Measurements from ENCODE around the gene LSAMP.

The LSAMP gene

GRCh38 chr3:116298151-116298550 is 147.1 kb downstream of the LSAMP start:
- no peak for DNase-seq (ENCODE audit: low read depth in 2 of 3, low spot score in 1 of 3)

DNA sequence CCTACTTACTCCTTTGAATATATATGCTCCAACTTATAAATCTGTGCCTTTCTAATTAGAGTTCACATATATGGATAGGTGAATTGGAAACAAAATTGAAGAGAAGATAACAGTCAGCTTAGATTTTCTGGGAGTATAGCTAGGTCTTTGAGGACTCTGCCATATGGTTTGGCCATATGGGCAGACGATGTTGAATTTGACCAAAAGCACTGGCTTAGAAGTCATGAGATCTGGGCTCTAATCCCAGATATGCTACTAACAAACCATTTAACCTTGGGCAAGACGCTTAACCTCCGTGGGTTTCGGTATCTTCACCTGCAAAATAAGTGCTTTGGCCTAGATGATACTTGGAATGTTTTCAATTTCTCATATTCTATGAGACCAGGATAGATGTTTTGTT is 154.1 kb downstream of the LSAMP start:
- no peak for DNase-seq (ENCODE audit: low read depth in 2 of 3, low spot score in 1 of 3)

DNA sequence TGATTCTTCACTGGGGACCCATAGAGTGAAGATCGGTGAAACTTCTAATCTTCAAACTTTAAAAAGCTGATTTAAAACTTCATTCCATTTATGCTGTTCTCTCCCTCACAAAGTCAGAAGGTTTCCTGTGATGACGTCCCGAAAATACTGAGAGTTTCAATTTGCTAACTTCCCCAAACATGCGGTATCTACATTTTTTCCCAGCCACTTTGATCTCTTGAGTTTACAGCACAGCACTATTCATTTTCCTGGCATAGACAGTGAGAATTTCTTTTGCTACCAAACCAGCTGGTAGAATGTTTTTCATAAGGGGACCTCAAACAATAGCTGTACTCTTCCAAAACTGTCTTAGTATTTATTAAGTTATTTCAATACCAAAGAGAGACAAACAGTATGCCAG is 156.8 kb downstream of the LSAMP start:
- no peak for DNase-seq (ENCODE audit: low read depth in 2 of 3, low spot score in 1 of 3)

GRCh38 chr3:116285781-116286421 is 159.4 kb downstream of the LSAMP start:
- no peak for DNase-seq (ENCODE audit: low read depth in 2 of 3, low spot score in 1 of 3)

GRCh38 chr3:116281313-116282143 is 163.8 kb downstream of the LSAMP start:
- DNase-seq (ENCODE audit: low read depth in 2 of 3, low spot score in 1 of 3), result no peak

GRCh38 chr3:116280130-116280740 is 165.1 kb downstream of the LSAMP start:
- DNase-seq (ENCODE audit: low read depth in 2 of 3, low spot score in 1 of 3), result no peak

DNA sequence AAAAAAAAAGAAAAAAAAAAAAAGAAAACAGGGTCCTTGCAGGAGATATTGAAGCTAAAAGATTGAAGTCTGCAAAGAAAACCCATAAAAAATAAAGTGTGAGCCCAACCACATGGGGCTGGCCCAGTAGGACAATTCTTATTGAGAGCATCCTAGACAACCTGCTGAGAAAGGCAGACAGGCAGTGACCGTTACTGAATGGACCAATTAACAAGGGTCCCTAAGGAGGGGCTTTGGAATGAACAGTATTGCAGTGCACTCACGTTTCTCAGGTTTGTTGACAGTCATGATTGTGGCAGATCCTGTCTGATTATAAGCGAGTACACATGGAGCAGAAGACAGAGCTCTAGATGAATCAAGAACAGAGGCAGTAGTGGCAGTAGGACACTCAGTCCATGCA is 168.6 kb downstream of the LSAMP start:
- DNase-seq (ENCODE audit: low read depth in 2 of 3, low spot score in 1 of 3), result no peak

DNA sequence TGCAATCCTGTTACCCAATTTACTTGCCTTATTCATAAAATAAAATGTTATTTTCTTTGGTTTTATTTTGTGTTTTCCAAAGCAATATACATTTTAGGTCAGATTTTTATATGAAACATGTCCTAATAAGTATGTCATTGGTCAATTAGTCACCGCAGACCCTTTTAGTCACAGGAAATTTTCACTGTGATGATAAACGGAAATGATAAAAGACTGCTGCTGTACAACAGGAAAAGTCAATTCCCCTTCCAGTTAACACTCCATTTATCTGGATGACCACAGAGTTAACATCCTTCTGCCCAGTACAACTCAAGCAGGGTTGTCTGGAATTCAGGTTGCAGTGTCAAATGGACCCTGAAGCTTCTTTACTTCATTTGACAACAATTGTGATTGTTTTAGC is 175.2 kb downstream of the LSAMP start:
- no peak for DNase-seq (ENCODE audit: low read depth in 2 of 3, low spot score in 1 of 3)

DNA sequence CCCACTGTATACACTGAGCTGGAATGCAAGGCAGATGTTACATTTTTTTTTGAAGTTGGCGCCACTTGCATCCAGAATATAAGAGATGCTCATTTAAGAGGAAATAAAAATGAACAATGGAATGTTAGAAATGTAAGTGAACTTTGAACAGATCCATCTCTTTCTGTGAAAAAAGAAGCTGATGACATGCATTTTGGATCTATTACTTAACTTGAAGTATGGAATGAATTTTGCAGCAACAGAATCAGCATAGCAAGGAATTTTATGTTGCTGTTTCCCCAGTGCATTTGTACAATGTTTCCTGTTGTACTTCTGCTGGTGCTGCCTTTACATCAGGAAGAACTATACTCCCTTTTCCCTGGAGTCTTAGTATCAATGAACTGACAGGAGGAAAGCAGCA is 178.2 kb downstream of the LSAMP start:
- DNase-seq (ENCODE audit: low read depth in 2 of 3, low spot score in 1 of 3), result no peak

GRCh38 chr3:116265976-116266584 is 179.2 kb downstream of the LSAMP start:
- DNase-seq (ENCODE audit: low read depth in 2 of 3, low spot score in 1 of 3), result no peak

- no peak for DNase-seq (ENCODE audit: low read depth in 2 of 3, low spot score in 1 of 3)
These were observed 180.0 kb downstream of the LSAMP start for GRCh38 chr3:116265320-116265695.

DNA sequence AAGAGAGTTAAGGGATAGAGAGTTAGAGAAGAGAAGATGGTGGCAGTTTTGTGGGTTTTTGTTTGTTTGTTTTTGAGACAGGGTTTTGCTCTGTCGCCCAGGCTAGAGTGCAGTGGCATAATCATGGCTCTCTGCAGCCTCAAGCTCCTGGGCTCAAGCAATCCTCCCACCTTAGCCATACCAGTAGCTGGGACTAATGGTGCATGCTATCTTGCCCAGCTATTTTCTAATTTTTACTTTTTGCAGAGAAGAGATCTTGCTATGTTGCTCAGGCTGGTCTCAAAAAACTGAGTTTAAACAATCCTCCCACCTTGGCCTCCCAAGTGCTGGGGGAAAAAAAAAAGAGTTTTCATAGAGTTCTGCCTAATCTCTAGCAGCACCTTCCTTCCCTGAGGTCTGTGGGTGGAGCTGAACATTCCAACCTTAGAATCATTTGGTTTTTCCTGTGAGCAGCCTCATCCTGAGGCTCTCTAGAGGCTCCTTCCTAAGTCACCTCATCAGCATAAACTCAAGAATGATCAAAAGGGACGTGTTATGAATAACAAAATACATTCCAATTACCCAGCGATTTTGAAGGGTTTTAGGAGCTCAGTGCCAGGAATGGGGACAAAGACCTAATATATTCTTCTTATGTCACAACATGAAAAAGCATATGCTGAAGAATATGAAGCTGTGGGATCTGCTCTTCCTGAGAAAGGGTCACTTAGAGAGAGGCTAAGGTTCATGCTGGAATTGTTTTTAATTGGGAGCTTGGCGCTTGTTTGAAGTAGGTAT is 180.6 kb downstream of the LSAMP start:
- no peak for DNase-seq (ENCODE audit: low read depth in 2 of 3, low spot score in 1 of 3)

- no peak for DNase-seq (ENCODE audit: low read depth in 2 of 3, low spot score in 1 of 3)
These were observed 181.3 kb downstream of the LSAMP start for GRCh38 chr3:116263842-116264545.

GRCh38 chr3:116260491-116260890 is 184.8 kb downstream of the LSAMP start:
- no peak for DNase-seq (ENCODE audit: low read depth in 2 of 3, low spot score in 1 of 3)

DNA sequence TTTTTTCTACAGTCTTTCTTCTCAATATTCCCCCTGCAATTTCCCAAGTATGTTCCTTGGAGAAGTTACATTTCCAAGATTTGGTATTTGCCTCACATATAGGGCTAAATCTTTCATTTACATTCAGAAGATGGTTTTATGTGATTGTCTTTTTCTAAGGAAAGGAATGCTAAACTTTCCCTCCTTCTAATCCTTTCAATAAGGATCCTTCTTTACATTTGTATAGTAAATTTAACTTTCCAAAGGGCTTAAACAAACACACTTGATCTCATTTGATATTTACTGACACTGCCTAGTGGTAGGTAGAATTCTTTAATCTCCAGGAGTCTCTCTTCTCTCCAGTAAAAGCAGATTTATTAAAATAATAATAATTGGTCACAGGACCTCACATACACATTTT is 185.3 kb downstream of the LSAMP start:
- DNase-seq (ENCODE audit: low read depth in 2 of 3, low spot score in 1 of 3), result no peak

GRCh38 chr3:116256843-116257485 is 188.3 kb downstream of the LSAMP start:
- no peak for DNase-seq (ENCODE audit: low read depth in 2 of 3, low spot score in 1 of 3)

GRCh38 chr3:116254541-116254940 is 190.7 kb downstream of the LSAMP start:
- DNase-seq (ENCODE audit: low read depth in 2 of 3, low spot score in 1 of 3), result no peak

- DNase-seq (ENCODE audit: low read depth in 2 of 3, low spot score in 1 of 3), result no peak
These were observed 191.8 kb downstream of the LSAMP start for GRCh38 chr3:116253511-116253910.

GRCh38 chr3:116247605-116248004 is 197.7 kb downstream of the LSAMP start:
- DNase-seq (ENCODE audit: low read depth in 2 of 3, low spot score in 1 of 3), result no peak

- no peak for DNase-seq (ENCODE audit: low read depth in 2 of 3, low spot score in 1 of 3)
These were observed 198.8 kb downstream of the LSAMP start for GRCh38 chr3:116246406-116246980.
